Kasumi-1 (cell line): ENCODE results near the gene SAA1.
A peak's percentile ranks its signal among the peaks of the same experiment; 100 is the strongest.
"Not testable (repeated sequence)": the region's sequence is repeated elsewhere in the genome, so short reads cannot be mapped to it uniquely, and the experiment has no call there.

Experiments
- DNase-seq, 2 experiments: peaks; one replicate each; lab custom pipeline; 2025; lab: John Stamatoyannopoulos, UW

SAA1 gene

GRCh38 chr11:18265949-18266348 is at the start of gene SAA1:
Gene SAA1 (plus strand): TSS chr11:18266264. CDS start chr11:18266888, 624 bp downstream.
- no peak for DNase-seq

DNA sequence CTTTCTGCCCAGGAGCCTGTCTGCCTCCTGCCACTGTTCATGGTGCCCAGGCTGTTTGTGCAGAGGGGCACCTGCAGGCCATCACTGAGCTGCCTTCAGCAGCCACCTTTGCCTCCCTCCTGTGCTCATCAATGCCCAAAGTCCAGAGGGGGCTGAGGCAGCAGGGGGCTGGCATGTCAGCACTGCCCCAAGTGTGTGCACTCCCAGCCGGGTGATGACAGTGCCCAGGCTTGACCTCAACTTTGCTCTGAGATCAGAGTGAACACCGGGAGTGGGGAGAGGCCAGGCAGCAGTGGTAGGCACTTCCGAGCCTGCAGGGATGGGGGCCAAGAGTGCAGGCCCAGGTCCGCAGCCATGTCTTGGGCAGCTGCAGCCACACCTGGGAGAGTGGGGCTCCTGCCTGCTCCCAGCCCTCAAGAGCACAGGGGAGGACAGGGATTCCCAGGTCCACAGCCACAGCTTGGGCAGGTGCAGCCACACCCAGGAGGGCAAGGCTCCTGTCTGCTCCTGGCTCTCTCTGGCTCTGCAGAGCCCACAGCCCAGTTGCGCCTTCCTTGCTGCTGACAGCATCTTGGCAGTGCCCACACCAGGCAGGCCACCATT is 44.7 kb upstream of the SAA1 start:
- DNase-seq = no peak

- DNase-seq = no peak
These were observed 43.1 kb upstream of the SAA1 start for GRCh38 chr11:18222814-18223421.

- no peak for DNase-seq
These were observed 42.3 kb upstream of the SAA1 start for GRCh38 chr11:18223591-18224387.

DNA sequence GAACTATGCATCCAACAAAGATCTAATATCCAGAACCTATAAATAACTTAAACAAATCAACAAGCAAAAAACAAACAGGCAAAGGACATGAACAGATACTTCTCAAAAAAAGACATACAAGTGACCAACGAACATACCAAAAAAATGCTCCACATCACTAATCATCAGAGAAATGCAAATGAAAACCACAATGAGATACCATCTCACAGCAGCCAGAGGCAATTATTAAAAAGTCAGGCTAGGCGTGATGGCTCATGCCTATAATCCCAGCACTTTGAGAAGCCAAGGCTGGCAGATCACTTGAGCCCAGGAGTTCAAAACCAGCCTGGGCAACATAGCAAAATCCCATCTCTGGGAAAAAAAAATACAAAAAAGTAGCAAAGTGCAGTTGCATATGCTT is 40.2 kb upstream of the SAA1 start:
- DNase-seq = no peak

GRCh38 chr11:18229501-18229900 is 36.6 kb upstream of the SAA1 start:
- DNase-seq = no peak

DNA sequence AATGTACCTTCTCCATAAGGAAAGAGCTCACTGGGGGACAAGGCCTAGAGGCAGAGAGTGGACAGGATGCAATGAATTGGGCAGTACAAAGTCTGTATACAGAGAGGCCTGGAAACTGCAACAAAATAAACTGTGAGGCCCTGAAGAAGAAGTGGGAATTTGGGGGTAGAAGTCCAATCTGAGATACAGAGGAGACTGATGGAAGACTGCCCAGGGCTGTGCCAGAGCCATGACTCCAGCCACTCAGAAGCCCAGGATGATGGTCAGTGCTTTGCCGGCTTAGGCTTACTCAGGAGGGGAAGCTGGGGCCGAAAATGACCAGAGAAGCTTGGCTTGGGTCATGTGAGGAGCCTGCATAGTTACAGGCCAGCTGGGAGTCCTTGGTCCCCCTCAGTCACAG is 35.2 kb upstream of the SAA1 start:
- no peak for DNase-seq

GRCh38 chr11:18233912-18234311 is 32.2 kb upstream of the SAA1 start:
- DNase-seq = no peak

GRCh38 chr11:18235394-18236334 is 30.4 kb upstream of the SAA1 start:
- no peak for DNase-seq

- DNase-seq = no peak
These were observed 29.3 kb upstream of the SAA1 start, which contains the start of gene SAA4 for GRCh38 chr11:18236664-18237356. Gene SAA4 (minus strand): TSS chr11:18236802. CDS start chr11:18235926, 876 bp downstream.

GRCh38 chr11:18239655-18240054 is 26.4 kb upstream of the SAA1 start:
- DNase-seq = no peak

GRCh38 chr11:18243783-18244362 is 22.2 kb upstream of the SAA1 start:
- peak; percentile 89 for DNase-seq

DNA sequence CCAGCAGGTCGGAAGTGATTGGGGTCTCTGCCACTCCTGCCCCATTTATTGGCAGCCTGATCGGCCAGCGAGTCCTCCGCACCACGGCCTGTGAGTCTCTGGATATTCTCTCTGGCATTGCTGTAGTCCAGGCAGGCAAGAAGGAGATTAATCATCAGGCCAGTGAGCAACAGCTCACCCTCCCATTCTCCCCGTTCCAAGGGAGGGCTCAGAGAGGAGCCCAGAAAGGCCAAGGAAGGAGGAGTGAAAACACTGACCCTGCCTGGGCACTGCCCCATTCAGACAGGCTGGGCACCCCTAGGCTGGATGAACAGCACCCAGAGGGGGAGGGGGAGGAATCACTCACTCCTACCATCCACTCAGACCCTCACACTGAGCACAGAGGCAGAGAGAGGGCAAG is 20.7 kb upstream of the SAA1 start:
- no peak for DNase-seq

- not testable (repeated sequence) for DNase-seq
These were observed 19.5 kb upstream of the SAA1 start for GRCh38 chr11:18246379-18247190.

- DNase-seq = not testable (repeated sequence)
These were observed 18.9 kb upstream of the SAA1 start for GRCh38 chr11:18247191-18247581.

DNA sequence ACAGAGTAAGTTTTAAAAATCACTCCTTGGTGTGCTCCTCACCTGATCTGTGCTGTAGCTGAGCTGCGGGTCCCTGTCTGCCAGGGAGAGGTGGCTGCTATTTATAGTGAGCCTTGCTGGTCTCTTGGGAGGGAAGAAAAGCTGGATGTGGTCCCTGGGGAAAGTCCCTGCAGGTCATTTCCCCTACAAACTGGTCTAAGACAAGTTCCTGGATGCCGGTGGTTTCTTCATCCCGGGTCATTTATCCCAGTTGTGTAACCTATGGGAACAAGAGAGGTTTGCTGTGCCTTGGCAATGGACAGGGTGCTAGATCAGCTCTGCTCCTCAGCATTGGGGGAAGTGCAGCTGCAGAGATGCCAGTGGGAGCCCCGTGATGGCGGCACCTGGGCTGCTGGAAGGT is 17.5 kb upstream of the SAA1 start, which contains the start of gene SAA2:
SAA2 (minus strand) TSS at position 108 of the 400 bp plus-strand sequence. CDS start 657 bp downstream, outside the sequence.
- no peak for DNase-seq

GRCh38 chr11:18253233-18253632 is 12.8 kb upstream of the SAA1 start:
- DNase-seq = no peak

- DNase-seq = no peak
These were observed 12.2 kb upstream of the SAA1 start for GRCh38 chr11:18253778-18254338.

DNA sequence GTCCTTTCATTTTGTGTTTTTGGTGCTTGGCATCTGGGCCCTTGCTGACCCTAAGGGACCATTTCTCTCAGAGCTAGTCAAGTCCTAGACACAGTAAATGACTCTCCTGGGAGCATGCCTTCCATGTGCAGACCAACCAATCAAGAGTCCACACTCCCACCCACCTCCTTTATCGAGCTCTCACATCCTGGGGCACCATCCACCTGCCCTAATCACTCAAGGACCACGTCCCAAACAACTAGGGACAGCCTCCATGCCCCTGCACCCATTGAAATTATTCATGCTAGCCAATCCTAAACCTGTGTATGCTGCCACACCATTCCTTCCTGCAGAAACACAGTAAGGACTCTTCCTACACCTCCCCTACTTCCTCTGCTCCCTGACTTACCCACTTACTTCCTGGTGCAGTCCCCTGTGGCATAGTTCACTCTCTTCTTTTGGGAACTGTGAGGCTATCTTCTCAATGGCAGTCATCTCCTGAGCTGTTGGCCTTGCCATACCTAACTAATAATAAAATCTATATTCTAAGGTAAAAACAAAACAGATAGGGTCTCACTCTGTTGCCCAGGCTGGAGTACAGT is 11.2 kb upstream of the SAA1 start:
- DNase-seq = no peak
